Heart left ventricle (tissue), 16 donors: ENCODE results near the gene HLA-F. TPM values are rescaled to one million over a fixed set of nuclear protein-coding genes. Genes with fewer than 3 reads are reported as not detected.

Experiments used
- ATAC-seq, 4 donors: fragments of 200-7000 bp; cut with Tn5 transposase; one replicate each; pipeline ENCODE4 v1.9.1; 2020 to 2022; ENCODE audit warnings: moderate library complexity in 4 of 4, mild to moderate bottlenecking in 3 of 4, moderate number of reproducible peaks in 1 of 4
- DNase-seq, 5 donors: peaks; one replicate each; pipeline ENCODE4 v3.0.0-alpha.2; 2020
- H3K27ac ChIP-seq, 12 donors: fragments of 200-600 bp; sonication (generic) in 4 of 12; one replicate each; pipeline versions ENCODE4 v1.5.0 to v1.8.0; 2016 to 2022; ENCODE audit warnings: mild to moderate bottlenecking in 2 of 12
- H3K27me3 ChIP-seq, 9 donors: fragments of 200-600 bp; sonication (generic) in 2 of 9; one replicate each; pipeline versions ENCODE4 v1.5.1 to v1.8.0; 2016 to 2022; ENCODE audit warnings: mild to moderate bottlenecking in 3 of 9
- H3K36me3 ChIP-seq, 9 donors: fragments of 200-600 bp; sonication (generic) in 2 of 9; one replicate each; pipeline versions ENCODE4 v1.5.0 to v1.8.0; 2018 to 2022; ENCODE audit warnings: mild to moderate bottlenecking in 2 of 9
- H3K4me1 ChIP-seq, 12 donors: fragments of 200-600 bp; sonication (generic) in 4 of 12; one replicate each; pipeline versions ENCODE4 v1.5.0 to v1.8.0; 2016 to 2022; ENCODE audit warnings: mild to moderate bottlenecking in 3 of 12
- H3K4me3 ChIP-seq, 12 donors: fragments of 200-600 bp; sonication (generic) in 4 of 12; one replicate each; pipeline versions ENCODE4 v1.5.0 to v1.8.0; 2017 to 2022; ENCODE audit warnings: mild to moderate bottlenecking in 9 of 12, moderate library complexity in 4 of 12
- H3K9me3 ChIP-seq, 12 donors: fragments of 200-600 bp; sonication (generic) in 4 of 12; one replicate each; pipeline versions ENCODE4 v1.5.0 to v1.8.0; 2016 to 2022; ENCODE audit warnings: mild to moderate bottlenecking in 1 of 12
- CTCF ChIP-seq, 12 donors: fragments of 200-600 bp; sonication (generic) in 4 of 12; IDR thresholded peaks; one replicate each; pipeline versions ENCODE4 v1.5.0 to v1.8.0; 2018 to 2022; ENCODE audit warnings: antibody characterized with exemption in 12 of 12, mild to moderate bottlenecking in 5 of 12
- POLR2A ChIP-seq, 2 donors: fragments of 450-650 bp; IDR thresholded peaks; one replicate each; pipeline ENCODE4 v1.6.1; 2017; ENCODE audit warnings: antibody characterized with exemption in 2 of 2, mild to moderate bottlenecking in 2 of 2, moderate library complexity in 2 of 2
- WGBS, 4 donors: extraction: QIAGEN DNeasy Blood & Tissue Kit in 2 of 4; methylation state at CpG; one replicate each; pipeline versions ENCODE4 v1.1.5 to v1.1.7; 2013 to 2018; 5-methylcytosine and 5-hydroxymethylcytosine counted together
- intact Hi-C, 10 donors: fragments of 100-400 bp; cut with DNase I; formaldehyde crosslinking; loops; one replicate each; pipeline versions ENCODE4 v1.11.1 to v1.14.2; 2022
- long read RNA-seq, 3 donors: library from polyadenylated mRNA; unstranded; transcript quantifications; one replicate each; pipeline ENCODE4 v2.0.0, GENCODE V29; 2020 to 2021
- polyA plus RNA-seq, 2 donors: library from polyadenylated mRNA; stranded (reverse); fragments of 200-250 nt; gene quantifications; one replicate each; pipeline ENCODE4 v1.2.3, GENCODE V29; 2013
- total RNA-seq, 9 donors: library from RNA; depleted of rRNA in 2 of 9; stranded (reverse); fragments of >200 nt in 2 of 9; fragmentation: NEBNext Ultra II Directional in 3 of 9; extraction: Animal tissue kit (Norgen Biotek cat#: 25700) in 3 of 9; gene quantifications; one replicate each; pipeline versions ENCODE4 v1.1.0 to v1.2.4, GENCODE V29; 2016 to 2023
- donor health status: ischemic (EF 13 %, LVEDD 7.1; RV severe dilation, severe dysfunction).
- donor health status: healthy with polysubstance abuse.
- donor health status: DM: no; HTN: yes; CAD: no.
- donor health status: DM: no; HTN: no; CAD: no.
- donor health status: ischemic (EF 25% LVEDD 6.9; RV normal size, moderate dysfunction).
- donor health status: ischemic (EF 25% LVEDD 5.7; RV mildly dilated, moderate dysfunction).
- donor health status: healthy.
- donor health status: DM: yes; HTN: yes; CAD: no.
- donor health status: ischemic (EF 35%, LVEDD 5.7; RV mildly dilated, moderate dysfunction).
- donor health status: nonischemic (EF 11% LVEDD 7.7; RV severe dilation, severe dysfunction).
- donor health status: DM: yes; HTN: yes; CAD: no.
- donor health status: PGD.
- donor health status: ischemic (EF 29% LVEDD 5.4; RV normal size, mild dysfunction).
- donor health status: nonischemic (EF 23%, LVEDD 6.1; RV moderate dilation, normal function).

Gene HLA-F
- 100 to 1,000 TPM in 1 of 9 donors, 10 to 100 TPM in 8; 23.1 to 228 (median 34.7) TPM for total RNA-seq
- polyA plus RNA-seq: 10 to 100 TPM; 44.2 to 44.6 TPM
- long read RNA-seq, donor 1, transcript HLA-F-217 (7 exons, 1,283 nt): major isoform, 16 of 30 reads
- long read RNA-seq, donor 1, partial matches to known transcripts: 8 of 30 reads
- long read RNA-seq, donor 1, other reads (novel, unspliced or antisense): 6 of 30 reads
- long read RNA-seq, donor 2, transcript HLA-F-217 (7 exons, 1,283 nt): major isoform, 11 of 26 reads
- long read RNA-seq, donor 2, partial matches to known transcripts: 10 of 26 reads
- long read RNA-seq, donor 2, other reads (novel, unspliced or antisense): 4 of 26 reads
- long read RNA-seq, donor 3, partial matches to known transcripts: 7 of 12 reads
- long read RNA-seq, donor 3, other reads (novel, unspliced or antisense): 3 of 12 reads

GRCh38 chr6:29723262-29723665, at the start of gene HLA-F:
Gene HLA-F (plus strand): TSS chr6:29723434. CDS start chr6:29723464, 30 bp downstream.
- Histone ChIP-seq H3K9me3 (no peaks in the 10 kb centered on the region), H3K4me3 (peak within 1 kb of the TSS; percentile 63 to 98 (median 88)), H3K27ac (peak within 1 kb of the TSS; percentile 80 to 97 (median 92)), H3K36me3 (peaks cover 0 to 43% (median 27%) of the 10 kb centered on the region in 9 donors), H3K27me3 (no peaks in the 10 kb centered on the region), H3K4me1 (peaks cover 0 to 35% (median 16%) of the 10 kb centered on the region in 12 donors)
- 0% methylated on average over 11 to 26 of the region's 26 CpGs for WGBS, 4 donors
- TF ChIP-seq CTCF (IDR thresholded peaks at IDR 0.05) (peak in 1 of 12 donors; percentile 8), POLR2A (IDR thresholded peaks at IDR 0.05) (peak; percentile 69 to 82)
- ATAC-seq (peak; percentile 95 to 99 (median 98)), DNase-seq (peak; percentile 86 to 92 (median 89))
- intact Hi-C loops: loop anchor here in 1 of 10 donors (2.0 kb wide), 1 partner anchor 30 kb away; no protein-coding TSS in a partner anchor

- TF ChIP-seq POLR2A (IDR thresholded peaks at IDR 0.05) (no peak), CTCF (IDR thresholded peaks at IDR 0.05) (no peak)
- ATAC-seq (no peak), DNase-seq (no peak)
- peaks cover 0 to 7% (median 0%) of the 10 kb centered on the region in 12 donors for H3K4me1 ChIP-seq
- no peak overlapping the region for H3K4me3 ChIP-seq
- H3K27ac ChIP-seq: no peak overlapping the region
- H3K27me3 ChIP-seq: peaks cover 0 to 16% (median 0%) of the 10 kb centered on the region in 9 donors
- H3K36me3 ChIP-seq: no peaks in the 10 kb centered on the region
- H3K9me3 ChIP-seq: no peaks in the 10 kb centered on the region
- intact Hi-C loops: no loop called here
- 90 to 97% (median 93%) methylated on average over 5 of the region's 5 CpGs for WGBS, 4 donors
Observed at GRCh38 chr6:29674008-29674407, 49.2 kb upstream of the HLA-F start.

- Histone ChIP-seq H3K9me3 (no peaks in the 10 kb centered on the region), H3K27ac (no peak overlapping the region), H3K27me3 (peaks cover 0 to 8% (median 0%) of the 10 kb centered on the region in 9 donors), H3K4me3 (no peak overlapping the region), H3K4me1 (peaks cover 0 to 7% (median 0%) of the 10 kb centered on the region in 12 donors), H3K36me3 (no peaks in the 10 kb centered on the region)
- ATAC-seq (no peak), DNase-seq (no peak)
- intact Hi-C loops: no loop called here
- TF ChIP-seq POLR2A (IDR thresholded peaks at IDR 0.05) (no peak), CTCF (IDR thresholded peaks at IDR 0.05) (no peak)
- 89 to 100% (median 97%) methylated on average over 1 of the region's 1 CpG for WGBS, 4 donors
Observed at GRCh38 chr6:29675561-29675960, 47.7 kb upstream of the HLA-F start.

GRCh38 chr6:29676981-29677601, 46.1 kb upstream of the HLA-F start:
- TF ChIP-seq CTCF (IDR thresholded peaks at IDR 0.05) (no peak), POLR2A (IDR thresholded peaks at IDR 0.05) (no peak)
- intact Hi-C loops: no loop called here
- no peak overlapping the region for H3K4me3 ChIP-seq
- H3K27me3 ChIP-seq: peaks cover 0 to 8% (median 0%) of the 10 kb centered on the region in 9 donors
- ATAC-seq (peak in 3 of 4 donors; percentile 7 to 73 (median 26)), DNase-seq (peak in 1 of 5 donors; percentile 38)
- WGBS, 4 donors: 10 to 47% (median 39%) methylated on average over 2 of the region's 2 CpGs
- H3K27ac ChIP-seq: peak overlapping the region in 1 of 12 donors; percentile 13
- no peaks in the 10 kb centered on the region for H3K36me3 ChIP-seq
- peaks cover 0 to 7% (median 0%) of the 10 kb centered on the region in 12 donors for H3K4me1 ChIP-seq
- H3K9me3 ChIP-seq: no peaks in the 10 kb centered on the region
